Nephron (organoid): ENCODE results near the gene PDSS2.

Experiments used
- H3K27ac Mint-ChIP-seq, 3 experiments: 2 replicates each; pipeline ENCODE4 v1.8.0; 2020; ENCODE audit warnings: mixed read lengths in 3 of 3, mild to moderate bottlenecking in 2 of 3, moderate library complexity in 1 of 3
- H3K27me3 Mint-ChIP-seq: 2 replicates; pipeline ENCODE4 v1.8.0; 2021; ENCODE audit warnings: low read depth, mild to moderate bottlenecking, moderate library complexity, mixed read lengths
- H3K36me3 Mint-ChIP-seq: 2 replicates; pipeline ENCODE4 v1.8.0; 2020; ENCODE audit warnings: low read depth, mixed read lengths
- H3K4me1 Mint-ChIP-seq: 2 replicates; pipeline ENCODE4 v1.8.0; 2020; ENCODE audit warnings: mixed read lengths
- H3K4me3 Mint-ChIP-seq, 3 experiments: 2 replicates each; pipeline ENCODE4 v1.8.0; 2020; ENCODE audit warnings: mild to moderate bottlenecking in 3 of 3, mixed read lengths in 3 of 3, moderate library complexity in 2 of 3
- H3K9me3 Mint-ChIP-seq: 2 replicates; pipeline ENCODE4 v1.8.0; 2020; ENCODE audit warnings: mixed read lengths
- TF ChIP-seq, protein P1 (sequence below), 3 experiments: fragments of 200-600 bp; sonication (generic); IDR thresholded peaks; one replicate each; pipeline ENCODE4 v1.5.0; 2021; ENCODE audit warnings: antibody characterized with exemption in 3 of 3; ENCODE audit not compliant: unreplicated experiment in 3 of 3

PDSS2 gene

DNA sequence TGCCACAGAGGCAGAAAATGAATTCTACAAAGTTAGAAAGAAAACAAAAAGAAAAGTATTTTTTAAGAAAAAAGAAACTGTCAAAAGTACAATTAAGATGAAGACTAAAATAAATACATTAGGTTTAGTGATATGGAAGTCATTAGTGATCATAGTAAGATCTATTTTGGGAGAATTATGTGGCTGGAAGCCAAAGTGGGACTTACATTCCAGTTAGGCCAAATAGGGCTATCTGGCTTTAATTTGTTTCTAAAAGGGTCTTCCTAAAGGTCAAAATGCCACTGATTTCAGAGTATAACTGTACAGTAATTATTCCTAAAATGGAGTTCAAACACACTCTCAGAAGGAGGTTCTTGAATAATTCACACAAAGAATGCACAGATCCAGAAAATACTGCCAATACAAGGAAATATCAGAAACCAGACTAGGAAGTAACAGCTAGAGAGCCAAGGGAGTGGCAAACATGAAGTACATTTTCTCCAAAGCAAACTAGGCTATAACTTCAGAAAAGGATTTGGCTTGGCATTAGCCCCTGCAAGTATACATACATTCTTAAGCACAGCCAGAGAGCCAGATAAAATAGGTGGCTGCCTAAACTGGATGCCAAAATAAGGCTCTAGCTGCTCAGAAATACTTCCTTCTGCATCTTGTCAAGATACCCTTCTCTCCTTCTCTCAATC, 45.3 kb downstream of the PDSS2 start:
- no peak overlapping the region for H3K27ac Mint-ChIP-seq
- H3K36me3 Mint-ChIP-seq: no peaks in the 10 kb centered on the region
- no peak overlapping the region for H3K4me3 Mint-ChIP-seq
- TF ChIP-seq, protein P1, sequence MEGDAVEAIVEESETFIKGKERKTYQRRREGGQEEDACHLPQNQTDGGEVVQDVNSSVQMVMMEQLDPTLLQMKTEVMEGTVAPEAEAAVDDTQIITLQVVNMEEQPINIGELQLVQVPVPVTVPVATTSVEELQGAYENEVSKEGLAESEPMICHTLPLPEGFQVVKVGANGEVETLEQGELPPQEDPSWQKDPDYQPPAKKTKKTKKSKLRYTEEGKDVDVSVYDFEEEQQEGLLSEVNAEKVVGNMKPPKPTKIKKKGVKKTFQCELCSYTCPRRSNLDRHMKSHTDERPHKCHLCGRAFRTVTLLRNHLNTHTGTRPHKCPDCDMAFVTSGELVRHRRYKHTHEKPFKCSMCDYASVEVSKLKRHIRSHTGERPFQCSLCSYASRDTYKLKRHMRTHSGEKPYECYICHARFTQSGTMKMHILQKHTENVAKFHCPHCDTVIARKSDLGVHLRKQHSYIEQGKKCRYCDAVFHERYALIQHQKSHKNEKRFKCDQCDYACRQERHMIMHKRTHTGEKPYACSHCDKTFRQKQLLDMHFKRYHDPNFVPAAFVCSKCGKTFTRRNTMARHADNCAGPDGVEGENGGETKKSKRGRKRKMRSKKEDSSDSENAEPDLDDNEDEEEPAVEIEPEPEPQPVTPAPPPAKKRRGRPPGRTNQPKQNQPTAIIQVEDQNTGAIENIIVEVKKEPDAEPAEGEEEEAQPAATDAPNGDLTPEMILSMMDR (IDR thresholded peaks at IDR 0.05; ENCODE audit: unreplicated experiment in 3 of 3): no peak
- no peaks in the 10 kb centered on the region for H3K9me3 Mint-ChIP-seq
- H3K4me1 Mint-ChIP-seq: peaks cover 10% of the 10 kb centered on the region
- H3K27me3 Mint-ChIP-seq: no peaks in the 10 kb centered on the region

DNA sequence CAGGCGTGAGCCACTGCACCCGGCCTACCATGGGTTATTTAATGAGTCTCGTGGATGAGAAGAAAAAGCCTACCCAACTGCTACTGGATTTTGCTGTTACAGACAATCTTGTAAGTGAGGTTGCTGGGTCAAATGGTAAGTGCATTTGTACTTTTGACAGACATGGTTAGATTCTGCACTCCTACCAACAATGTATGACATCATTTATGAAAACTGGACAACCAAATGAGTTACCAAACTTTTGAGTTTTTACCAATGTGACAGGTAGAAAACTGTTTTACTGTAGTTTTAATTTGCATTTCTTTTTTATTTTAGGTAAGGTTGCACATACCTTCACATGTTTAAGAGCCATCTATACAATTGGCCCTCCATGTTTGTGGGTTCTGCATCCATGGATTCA, 48.2 kb downstream of the PDSS2 start:
- Mint-ChIP-seq H3K4me3 (no peak overlapping the region), H3K9me3 (no peaks in the 10 kb centered on the region), H3K4me1 (peaks cover 10% of the 10 kb centered on the region), H3K27me3 (no peaks in the 10 kb centered on the region), H3K27ac (no peak overlapping the region), H3K36me3 (peaks cover 6% of the 10 kb centered on the region)
- TF ChIP-seq, protein P1 (IDR thresholded peaks at IDR 0.05; ENCODE audit: unreplicated experiment in 3 of 3): no peak

DNA sequence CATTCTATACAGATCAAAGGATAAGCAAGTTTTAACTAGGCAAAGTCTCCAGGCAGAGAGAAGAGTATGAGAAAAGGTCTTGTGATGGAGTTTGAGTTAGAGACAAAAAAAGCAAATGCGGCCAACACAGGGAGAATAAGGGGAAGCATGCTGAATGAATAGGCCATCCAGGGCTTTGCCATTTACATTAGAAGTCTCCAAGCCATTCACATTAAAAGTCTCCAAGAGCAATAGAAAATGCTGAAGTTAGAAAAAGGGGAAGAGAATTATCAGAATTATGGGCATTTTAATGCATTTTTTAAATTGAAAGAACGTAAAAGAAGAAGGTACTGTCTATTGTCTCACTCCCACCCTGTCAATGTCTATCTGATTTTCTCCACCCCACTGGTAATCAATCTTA, 49.4 kb downstream of the PDSS2 start:
- TF ChIP-seq, protein P1 (IDR thresholded peaks at IDR 0.05; ENCODE audit: unreplicated experiment in 3 of 3): no peak
- H3K4me1 Mint-ChIP-seq: peaks cover 10% of the 10 kb centered on the region
- peaks cover 6% of the 10 kb centered on the region for H3K9me3 Mint-ChIP-seq
- no peaks in the 10 kb centered on the region for H3K27me3 Mint-ChIP-seq
- no peak overlapping the region for H3K4me3 Mint-ChIP-seq
- peaks cover 10% of the 10 kb centered on the region for H3K36me3 Mint-ChIP-seq
- H3K27ac Mint-ChIP-seq: no peak overlapping the region

DNA sequence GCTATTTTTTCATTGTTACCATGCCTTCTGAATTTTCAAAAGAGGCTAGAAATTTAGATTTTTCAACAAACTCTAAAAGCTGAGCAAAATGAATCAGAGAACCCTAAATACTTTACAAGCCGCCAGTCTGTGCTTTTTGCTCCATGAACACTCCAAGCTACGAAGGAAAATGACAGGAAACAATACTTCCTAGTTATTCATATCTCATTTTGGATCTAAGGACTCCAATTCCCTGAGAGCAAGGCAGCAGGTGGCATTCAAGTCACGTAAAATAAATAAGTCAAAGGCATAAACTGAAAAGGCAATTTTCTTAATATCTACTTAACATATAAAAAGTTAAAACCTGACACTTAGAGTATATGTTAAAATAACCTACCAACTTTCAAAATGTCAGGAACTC, 50.6 kb downstream of the PDSS2 start:
- Mint-ChIP-seq H3K27me3 (no peaks in the 10 kb centered on the region), H3K9me3 (peaks cover 19% of the 10 kb centered on the region), H3K4me3 (no peak overlapping the region), H3K36me3 (peaks cover 23% of the 10 kb centered on the region), H3K4me1 (peaks cover 3% of the 10 kb centered on the region), H3K27ac (no peak overlapping the region)
- TF ChIP-seq, protein P1 (IDR thresholded peaks at IDR 0.05; ENCODE audit: unreplicated experiment in 3 of 3): no peak

DNA sequence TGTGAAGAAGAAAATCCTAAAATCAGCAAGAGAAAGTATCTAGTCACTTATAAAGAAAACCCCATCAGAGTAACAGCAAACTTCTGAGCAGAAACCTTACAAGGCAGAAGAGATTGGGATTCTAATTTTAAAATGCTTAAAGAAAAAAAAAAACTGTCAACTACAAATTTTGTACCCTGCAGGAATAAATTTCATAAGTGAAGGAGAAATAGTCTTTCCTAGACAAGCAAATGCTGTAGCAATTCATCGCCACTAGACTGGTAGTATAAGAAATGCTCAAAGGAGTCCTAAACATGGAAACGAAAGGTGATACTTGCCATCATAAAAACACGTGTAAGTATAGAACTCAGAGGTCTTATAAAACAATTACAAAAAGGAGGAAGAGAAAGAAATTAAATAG, 54.4 kb downstream of the PDSS2 start:
- Mint-ChIP-seq H3K4me1 (no peaks in the 10 kb centered on the region), H3K4me3 (no peak overlapping the region), H3K36me3 (peaks cover 51% of the 10 kb centered on the region), H3K27ac (no peak overlapping the region), H3K9me3 (peaks cover 41% of the 10 kb centered on the region), H3K27me3 (no peaks in the 10 kb centered on the region)
- TF ChIP-seq, protein P1 (IDR thresholded peaks at IDR 0.05; ENCODE audit: unreplicated experiment in 3 of 3): no peak

DNA sequence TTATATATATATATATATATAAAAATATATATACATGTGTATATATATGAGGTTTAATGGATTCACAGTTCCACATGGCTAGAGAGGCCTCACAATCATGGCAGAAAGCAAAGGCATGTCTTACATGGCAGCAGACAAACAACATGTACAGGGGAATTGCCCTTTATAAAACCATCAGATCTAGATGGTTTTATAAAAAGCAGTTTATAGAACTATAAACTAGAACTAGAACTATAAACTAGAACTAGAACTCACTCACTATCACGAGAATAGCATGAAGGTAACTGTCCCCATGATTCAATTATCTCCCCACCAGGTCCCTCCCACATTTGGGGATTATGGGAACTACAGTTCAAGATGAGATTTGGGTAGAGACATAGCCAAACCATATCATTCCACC, 56.8 kb downstream of the PDSS2 start:
- no peaks in the 10 kb centered on the region for H3K27me3 Mint-ChIP-seq
- H3K9me3 Mint-ChIP-seq: peaks cover 51% of the 10 kb centered on the region
- peaks cover 66% of the 10 kb centered on the region for H3K36me3 Mint-ChIP-seq
- TF ChIP-seq, protein P1 (IDR thresholded peaks at IDR 0.05; ENCODE audit: unreplicated experiment in 3 of 3): no peak
- no peaks in the 10 kb centered on the region for H3K4me1 Mint-ChIP-seq
- no peak overlapping the region for H3K27ac Mint-ChIP-seq
- no peak overlapping the region for H3K4me3 Mint-ChIP-seq
